Astrocyte of the spinal cord (primary cell): ENCODE results near the gene ZNF606.

ENCODE experiments used
- DNase-seq: peaks from one replicate; pipeline ENCODE4 v3.0.0; 2011; ENCODE audit warnings: low read depth, low spot score
- H3K4me3 ChIP-seq: 2 replicates; pipeline ENCODE4 v1.5.1; 2011; ENCODE audit warnings: low read depth, mild to moderate bottlenecking, low read length, moderate library complexity
- in situ Hi-C: cut with HindIII; loops from 2 replicates; pipeline ENCODE4 v1.10.0; 2017; ENCODE audit warnings: low sequenced_read_pairs
- TF ChIP-seq, protein P1 (sequence below): IDR thresholded peaks from 2 replicates; pipeline ENCODE4 v1.5.1; 2012; ENCODE audit warnings: low read depth, mild to moderate bottlenecking, low read length, inconsistent platforms

The ZNF606 gene

GRCh38 chr19:58002384-58003173, at the start of gene ZNF606:
Gene ZNF606, minus strand, starts transcription at chr19:58002820. Its CDS starts 1,501 bp downstream, at chr19:58001319.
- TF ChIP-seq, protein P1, sequence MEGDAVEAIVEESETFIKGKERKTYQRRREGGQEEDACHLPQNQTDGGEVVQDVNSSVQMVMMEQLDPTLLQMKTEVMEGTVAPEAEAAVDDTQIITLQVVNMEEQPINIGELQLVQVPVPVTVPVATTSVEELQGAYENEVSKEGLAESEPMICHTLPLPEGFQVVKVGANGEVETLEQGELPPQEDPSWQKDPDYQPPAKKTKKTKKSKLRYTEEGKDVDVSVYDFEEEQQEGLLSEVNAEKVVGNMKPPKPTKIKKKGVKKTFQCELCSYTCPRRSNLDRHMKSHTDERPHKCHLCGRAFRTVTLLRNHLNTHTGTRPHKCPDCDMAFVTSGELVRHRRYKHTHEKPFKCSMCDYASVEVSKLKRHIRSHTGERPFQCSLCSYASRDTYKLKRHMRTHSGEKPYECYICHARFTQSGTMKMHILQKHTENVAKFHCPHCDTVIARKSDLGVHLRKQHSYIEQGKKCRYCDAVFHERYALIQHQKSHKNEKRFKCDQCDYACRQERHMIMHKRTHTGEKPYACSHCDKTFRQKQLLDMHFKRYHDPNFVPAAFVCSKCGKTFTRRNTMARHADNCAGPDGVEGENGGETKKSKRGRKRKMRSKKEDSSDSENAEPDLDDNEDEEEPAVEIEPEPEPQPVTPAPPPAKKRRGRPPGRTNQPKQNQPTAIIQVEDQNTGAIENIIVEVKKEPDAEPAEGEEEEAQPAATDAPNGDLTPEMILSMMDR, result no peak
- in situ Hi-C loops, result no loop called here
- DNase-seq, result peak; percentile 92
- peak within 1 kb of the TSS; percentile 82 for H3K4me3 ChIP-seq

DNA sequence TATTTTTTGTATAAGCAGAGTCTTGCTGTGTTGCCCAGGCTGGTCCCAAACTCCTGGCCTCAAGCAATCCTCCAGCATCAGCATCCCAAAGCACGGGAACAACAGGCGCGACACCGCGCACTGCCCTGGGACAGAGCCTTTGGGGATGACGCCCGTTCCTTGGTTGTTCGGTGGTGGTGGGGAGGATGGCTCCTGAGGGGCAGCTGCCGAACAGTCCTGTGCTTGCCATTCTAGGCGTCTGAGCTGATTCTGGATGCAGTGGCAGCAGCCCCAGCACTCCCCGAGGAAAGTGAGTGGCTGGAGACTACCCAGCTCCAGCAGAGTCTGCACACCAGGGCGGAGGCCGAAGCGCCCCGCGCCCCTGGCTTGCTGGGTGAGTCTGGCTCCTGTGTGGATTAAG, 49.6 kb upstream of the ZNF606 start:
- in situ Hi-C loops, result no loop called here
- H3K4me3 ChIP-seq, result no peak overlapping the region
- TF ChIP-seq, protein P1, result no peak
- DNase-seq, result no peak

DNA sequence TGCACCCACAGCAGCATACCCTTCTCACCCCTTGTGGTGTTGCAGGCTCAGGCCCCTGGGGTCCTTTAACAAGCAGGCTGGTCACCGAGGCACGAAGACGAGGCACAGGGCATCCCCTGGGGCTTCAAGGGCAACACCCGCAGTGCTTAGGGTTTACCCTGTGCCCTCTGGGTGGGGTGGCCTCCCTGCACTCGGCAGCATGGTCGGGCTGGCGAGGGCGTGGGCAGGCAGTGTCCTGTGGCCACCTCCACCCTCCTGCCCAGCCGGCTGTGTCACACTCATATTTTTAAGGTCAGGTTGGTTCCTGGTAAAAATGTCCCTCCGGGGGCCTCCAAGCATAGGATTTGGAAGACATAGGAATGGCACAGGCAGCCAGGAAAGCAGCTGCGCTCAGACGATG, 45.1 kb upstream of the ZNF606 start:
- TF ChIP-seq, protein P1, result no peak
- H3K4me3 ChIP-seq, result no peak overlapping the region
- in situ Hi-C loops, result no loop called here
- DNase-seq, result no peak

- DNase-seq, result no peak
- in situ Hi-C loops, result no loop called here
- TF ChIP-seq, protein P1, result no peak
- no peak overlapping the region for H3K4me3 ChIP-seq
Measured at GRCh38 chr19:58046856-58047255, 44.2 kb upstream of the ZNF606 start.

DNA sequence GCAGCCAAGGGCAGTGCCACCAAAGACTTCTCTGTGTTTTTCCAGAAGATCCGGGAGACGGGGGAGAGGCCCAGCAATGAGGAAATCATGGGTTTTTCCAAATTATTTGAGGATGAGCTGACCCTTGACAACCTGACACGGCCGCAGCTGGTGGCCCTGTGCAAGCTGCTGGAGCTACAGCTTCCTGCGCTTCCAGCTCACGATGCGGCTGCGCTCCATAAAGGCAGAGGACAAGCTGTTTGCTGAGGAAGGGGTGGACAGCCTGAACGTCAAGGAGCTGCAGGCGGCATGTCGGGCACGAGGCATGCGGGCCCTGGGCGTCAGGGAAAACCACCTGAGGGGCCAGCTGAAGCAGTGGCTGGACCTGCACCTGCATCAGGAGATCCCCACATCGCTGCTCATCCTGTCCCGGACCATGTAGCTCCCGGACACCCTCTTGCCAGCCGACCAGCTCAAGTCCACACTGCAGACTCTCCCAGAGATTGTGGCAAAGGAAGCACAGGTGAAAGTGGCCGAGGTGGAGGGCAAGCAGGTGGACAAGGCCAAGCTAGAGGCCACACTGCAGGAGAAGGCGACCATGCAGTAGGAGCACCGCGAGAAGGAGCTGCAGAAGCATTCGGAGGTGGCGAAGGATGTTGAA, 42.9 kb upstream of the ZNF606 start:
- no peak for DNase-seq
- TF ChIP-seq, protein P1, result no peak
- no peak overlapping the region for H3K4me3 ChIP-seq
- in situ Hi-C loops, result no loop called here

DNA sequence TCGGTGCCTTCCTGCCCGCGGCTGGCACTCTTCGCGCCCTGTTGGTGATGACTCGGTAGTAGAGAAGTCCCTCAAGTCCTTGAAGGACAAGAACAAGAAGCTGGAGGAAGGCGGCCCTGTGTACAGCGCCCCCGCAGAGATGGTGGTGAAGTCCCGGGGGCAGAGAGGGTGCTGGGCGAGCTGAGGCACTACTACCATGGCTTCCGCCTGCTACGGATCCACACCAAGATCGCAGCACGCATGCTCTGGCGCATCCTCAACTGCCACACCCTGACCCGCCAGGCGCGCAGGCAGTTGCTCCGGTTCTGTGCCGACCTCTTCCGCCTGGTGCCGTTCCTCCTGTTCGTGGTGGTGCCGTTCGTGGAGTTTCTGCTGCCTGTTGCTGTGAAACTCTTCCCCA, 42.3 kb upstream of the ZNF606 start:
- H3K4me3 ChIP-seq, result no peak overlapping the region
- in situ Hi-C loops, result no loop called here
- TF ChIP-seq, protein P1, result no peak
- no peak for DNase-seq
